ENCODE data around the gene CCDC198.

CCDC198 gene

GRCh38 chr14:57462551-57462950 lies 31.1 kb downstream of the CCDC198 start:
- no peak for DNase-seq

DNA sequence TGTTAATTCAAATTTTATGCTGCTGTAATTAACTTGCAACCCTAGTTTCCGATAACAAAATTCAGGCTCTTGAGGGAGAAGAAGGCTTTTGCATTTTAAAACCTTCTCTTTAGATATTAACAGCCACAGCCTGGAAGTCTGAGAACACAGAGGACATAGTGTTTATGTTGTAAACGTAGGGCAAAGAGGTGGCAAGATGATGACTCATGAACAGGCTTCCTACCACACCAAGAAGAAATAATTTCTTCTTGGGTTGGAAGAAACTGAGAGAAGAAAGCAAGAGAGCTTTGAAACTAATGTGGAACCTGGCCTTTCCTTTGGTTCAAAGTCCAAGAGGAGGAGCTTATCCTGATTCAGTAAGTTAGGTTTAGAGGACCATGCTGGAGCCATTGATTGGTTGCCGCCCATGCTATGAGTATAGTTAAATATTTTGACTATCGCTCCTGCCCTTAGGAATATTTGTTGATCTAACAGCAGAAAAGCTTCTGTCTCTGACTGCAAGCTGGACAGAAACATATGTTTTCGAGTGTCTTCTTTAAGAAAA lies 31.8 kb downstream of the CCDC198 start:
- no peak for DNase-seq

GRCh38 chr14:57435923-57436322 lies 57.7 kb downstream of the CCDC198 start:
- DNase-seq, result no peak

GRCh38 chr14:57420986-57421385 lies 72.7 kb downstream of the CCDC198 start:
- DNase-seq, result peak; percentile 45

DNA sequence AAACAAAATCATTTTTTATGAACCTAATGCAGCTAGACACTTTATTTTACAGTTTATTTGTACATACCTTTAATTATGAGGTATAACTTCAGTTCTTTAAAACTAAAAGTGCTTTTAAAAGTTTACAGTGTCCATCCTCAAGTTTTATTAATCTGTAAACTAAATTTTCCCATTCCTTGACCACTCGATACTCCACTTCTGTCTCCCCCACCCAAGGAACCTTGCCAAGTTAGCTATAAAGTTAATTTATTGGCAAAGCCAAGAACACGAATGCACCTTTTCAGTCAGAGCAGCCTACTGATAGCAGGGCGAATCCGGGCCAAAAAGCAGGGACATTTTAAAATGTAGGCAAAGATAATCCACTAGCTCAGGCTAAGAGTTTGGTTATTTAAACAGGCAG lies 73.6 kb downstream of the CCDC198 start:
- no peak for DNase-seq

Measured in fibroblast of upper back skin (primary cell).